ENCODE results near the gene PTPRN2.

PTPRN2 gene

GRCh38 chr7:158549176-158549615 is 38.4 kb downstream of the PTPRN2 start:
- TF ChIP-seq CTCF (IDR thresholded peaks at IDR 0.05; ENCODE audit: control insufficient read depth, extremely low read depth, insufficient read depth) = no peak
- no peak for DNase-seq (ENCODE audit: low read depth)
- H3K4me3 ChIP-seq (ENCODE audit: low read depth, low read length) = peak overlapping the region; percentile 29; the same call in 1 of the 2 replicates

- H3K4me3 ChIP-seq (ENCODE audit: low read depth, low read length) = no peak overlapping the region
- TF ChIP-seq CTCF (IDR thresholded peaks at IDR 0.05; ENCODE audit: control insufficient read depth, extremely low read depth, insufficient read depth) = no peak
- DNase-seq (ENCODE audit: low read depth) = no peak
These were observed 38.9 kb downstream of the PTPRN2 start for GRCh38 chr7:158548726-158549125.

- no peak overlapping the region for H3K4me3 ChIP-seq (ENCODE audit: low read depth, low read length)
- TF ChIP-seq CTCF (IDR thresholded peaks at IDR 0.05; ENCODE audit: control insufficient read depth, extremely low read depth, insufficient read depth) = no peak
- DNase-seq (ENCODE audit: low read depth) = no peak
These were observed 39.8 kb downstream of the PTPRN2 start for GRCh38 chr7:158547817-158548216.

- H3K4me3 ChIP-seq (ENCODE audit: low read depth, low read length) = no peak overlapping the region
- no peak for TF ChIP-seq CTCF (IDR thresholded peaks at IDR 0.05; ENCODE audit: control insufficient read depth, extremely low read depth, insufficient read depth)
- DNase-seq (ENCODE audit: low read depth) = no peak
These were observed 41.0 kb downstream of the PTPRN2 start for GRCh38 chr7:158546626-158547025.

- no peak for DNase-seq (ENCODE audit: low read depth)
- TF ChIP-seq CTCF (IDR thresholded peaks at IDR 0.05; ENCODE audit: control insufficient read depth, extremely low read depth, insufficient read depth) = no peak
- no peak overlapping the region for H3K4me3 ChIP-seq (ENCODE audit: low read depth, low read length)
These were observed 41.4 kb downstream of the PTPRN2 start for GRCh38 chr7:158546214-158546613.

GRCh38 chr7:158544708-158545107 is 42.9 kb downstream of the PTPRN2 start:
- DNase-seq (ENCODE audit: low read depth) = no peak
- TF ChIP-seq CTCF (IDR thresholded peaks at IDR 0.05; ENCODE audit: control insufficient read depth, extremely low read depth, insufficient read depth) = no peak
- H3K4me3 ChIP-seq (ENCODE audit: low read depth, low read length) = no peak overlapping the region

- DNase-seq (ENCODE audit: low read depth) = no peak
- TF ChIP-seq CTCF (IDR thresholded peaks at IDR 0.05; ENCODE audit: control insufficient read depth, extremely low read depth, insufficient read depth) = no peak
- H3K4me3 ChIP-seq (ENCODE audit: low read depth, low read length) = no peak overlapping the region
These were observed 43.8 kb downstream of the PTPRN2 start for GRCh38 chr7:158543840-158544239.

All from LNCaP clone FGC (cell line).